ENCODE data around the gene RELL1. TPM values are rescaled to one million over a fixed set of nuclear protein-coding genes. Genes with fewer than 3 reads are reported as not detected.

Gene RELL1
- polyA plus RNA-seq, 1 donor from 2014 or later, result 0.47 TPM

- no peaks in the 10 kb centered on the region for H3K9me2 ChIP-seq (ENCODE audit: insufficient read depth, low read length)
- no peak overlapping the region for H3K27ac ChIP-seq (ENCODE audit: low read length)
- H3K36me3 ChIP-seq (ENCODE audit: insufficient read depth, low read length), result no peaks in the 10 kb centered on the region
- no peaks in the 10 kb centered on the region for H3K9me3 ChIP-seq (ENCODE audit: low read length)
- H3F3A ChIP-seq (ENCODE audit: insufficient read depth, low read length, poor library complexity, severe bottlenecking), result no peaks in the 10 kb centered on the region
- H2AFZ ChIP-seq (ENCODE audit: low read depth, low read length), result no peak overlapping the region
- H3K9ac ChIP-seq (ENCODE audit: low read length), result no peak overlapping the region
- H3K79me2 ChIP-seq (replicated peaks; ENCODE audit: insufficient read depth, low read length), result no peaks in the 10 kb centered on the region
- H3K4me2 ChIP-seq (ENCODE audit: low read length), result no peak overlapping the region
- H4K20me1 ChIP-seq (ENCODE audit: insufficient read depth), result no peaks in the 10 kb centered on the region
- H3K4me3 ChIP-seq (ENCODE audit: low read length), result no peak overlapping the region
- no peaks in the 10 kb centered on the region for H3K27me3 ChIP-seq (ENCODE audit: insufficient read depth, low read depth, low read length)
- TF ChIP-seq, protein P1, sequence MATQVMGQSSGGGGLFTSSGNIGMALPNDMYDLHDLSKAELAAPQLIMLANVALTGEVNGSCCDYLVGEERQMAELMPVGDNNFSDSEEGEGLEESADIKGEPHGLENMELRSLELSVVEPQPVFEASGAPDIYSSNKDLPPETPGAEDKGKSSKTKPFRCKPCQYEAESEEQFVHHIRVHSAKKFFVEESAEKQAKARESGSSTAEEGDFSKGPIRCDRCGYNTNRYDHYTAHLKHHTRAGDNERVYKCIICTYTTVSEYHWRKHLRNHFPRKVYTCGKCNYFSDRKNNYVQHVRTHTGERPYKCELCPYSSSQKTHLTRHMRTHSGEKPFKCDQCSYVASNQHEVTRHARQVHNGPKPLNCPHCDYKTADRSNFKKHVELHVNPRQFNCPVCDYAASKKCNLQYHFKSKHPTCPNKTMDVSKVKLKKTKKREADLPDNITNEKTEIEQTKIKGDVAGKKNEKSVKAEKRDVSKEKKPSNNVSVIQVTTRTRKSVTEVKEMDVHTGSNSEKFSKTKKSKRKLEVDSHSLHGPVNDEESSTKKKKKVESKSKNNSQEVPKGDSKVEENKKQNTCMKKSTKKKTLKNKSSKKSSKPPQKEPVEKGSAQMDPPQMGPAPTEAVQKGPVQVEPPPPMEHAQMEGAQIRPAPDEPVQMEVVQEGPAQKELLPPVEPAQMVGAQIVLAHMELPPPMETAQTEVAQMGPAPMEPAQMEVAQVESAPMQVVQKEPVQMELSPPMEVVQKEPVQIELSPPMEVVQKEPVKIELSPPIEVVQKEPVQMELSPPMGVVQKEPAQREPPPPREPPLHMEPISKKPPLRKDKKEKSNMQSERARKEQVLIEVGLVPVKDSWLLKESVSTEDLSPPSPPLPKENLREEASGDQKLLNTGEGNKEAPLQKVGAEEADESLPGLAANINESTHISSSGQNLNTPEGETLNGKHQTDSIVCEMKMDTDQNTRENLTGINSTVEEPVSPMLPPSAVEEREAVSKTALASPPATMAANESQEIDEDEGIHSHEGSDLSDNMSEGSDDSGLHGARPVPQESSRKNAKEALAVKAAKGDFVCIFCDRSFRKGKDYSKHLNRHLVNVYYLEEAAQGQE (IDR thresholded peaks at IDR 0.05; ENCODE audit: borderline replicate concordance), result no peak
- TF ChIP-seq, protein P2, sequence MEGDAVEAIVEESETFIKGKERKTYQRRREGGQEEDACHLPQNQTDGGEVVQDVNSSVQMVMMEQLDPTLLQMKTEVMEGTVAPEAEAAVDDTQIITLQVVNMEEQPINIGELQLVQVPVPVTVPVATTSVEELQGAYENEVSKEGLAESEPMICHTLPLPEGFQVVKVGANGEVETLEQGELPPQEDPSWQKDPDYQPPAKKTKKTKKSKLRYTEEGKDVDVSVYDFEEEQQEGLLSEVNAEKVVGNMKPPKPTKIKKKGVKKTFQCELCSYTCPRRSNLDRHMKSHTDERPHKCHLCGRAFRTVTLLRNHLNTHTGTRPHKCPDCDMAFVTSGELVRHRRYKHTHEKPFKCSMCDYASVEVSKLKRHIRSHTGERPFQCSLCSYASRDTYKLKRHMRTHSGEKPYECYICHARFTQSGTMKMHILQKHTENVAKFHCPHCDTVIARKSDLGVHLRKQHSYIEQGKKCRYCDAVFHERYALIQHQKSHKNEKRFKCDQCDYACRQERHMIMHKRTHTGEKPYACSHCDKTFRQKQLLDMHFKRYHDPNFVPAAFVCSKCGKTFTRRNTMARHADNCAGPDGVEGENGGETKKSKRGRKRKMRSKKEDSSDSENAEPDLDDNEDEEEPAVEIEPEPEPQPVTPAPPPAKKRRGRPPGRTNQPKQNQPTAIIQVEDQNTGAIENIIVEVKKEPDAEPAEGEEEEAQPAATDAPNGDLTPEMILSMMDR (IDR thresholded peaks at IDR 0.05; ENCODE audit: poor library complexity, severe bottlenecking), result no peak
- TF ChIP-seq POLR2AphosphoS5 (IDR thresholded peaks at IDR 0.05), result no peak
- TF ChIP-seq TAF1 (IDR thresholded peaks at IDR 0.05; ENCODE audit: low read depth), result no peak
- no peak for TF ChIP-seq MXI1 (conservative IDR thresholded peaks at IDR 0.05; ENCODE audit: poor library complexity, severe bottlenecking)
- no peak for TF ChIP-seq EZH2 (IDR thresholded peaks at IDR 0.05; ENCODE audit: borderline replicate concordance, insufficient read depth, low read length, poor library complexity, severe bottlenecking)
- TF ChIP-seq EP300 (conservative IDR thresholded peaks at IDR 0.05; ENCODE audit: poor library complexity, severe bottlenecking), result no peak
- no peak for TF ChIP-seq RAD21 (conservative IDR thresholded peaks at IDR 0.05)
These were observed 44.0 kb downstream of the RELL1 start for GRCh38 chr4:37641886-37642849.

- TF ChIP-seq, protein P2 (IDR thresholded peaks at IDR 0.05; ENCODE audit: poor library complexity, severe bottlenecking), result no peak
- TF ChIP-seq EP300 (conservative IDR thresholded peaks at IDR 0.05; ENCODE audit: poor library complexity, severe bottlenecking), result no peak
- Histone ChIP-seq H3K9me2 (ENCODE audit: insufficient read depth, low read length) (no peaks in the 10 kb centered on the region), H3K36me3 (ENCODE audit: insufficient read depth, low read length) (no peaks in the 10 kb centered on the region), H3F3A (ENCODE audit: insufficient read depth, low read length, poor library complexity, severe bottlenecking) (no peaks in the 10 kb centered on the region), H4K20me1 (ENCODE audit: insufficient read depth) (no peaks in the 10 kb centered on the region), H3K9ac (ENCODE audit: low read length) (no peak overlapping the region), H2AFZ (ENCODE audit: low read depth, low read length) (no peak overlapping the region), H3K79me2 (replicated peaks; ENCODE audit: insufficient read depth, low read length) (no peaks in the 10 kb centered on the region), H3K4me2 (ENCODE audit: low read length) (no peak overlapping the region), H3K4me3 (ENCODE audit: low read length) (no peak overlapping the region), H3K27me3 (ENCODE audit: insufficient read depth, low read depth, low read length) (no peaks in the 10 kb centered on the region), H3K9me3 (ENCODE audit: low read length) (no peaks in the 10 kb centered on the region), H3K27ac (ENCODE audit: low read length) (no peak overlapping the region)
These were observed 44.8 kb downstream of the RELL1 start for GRCh38 chr4:37641352-37641751.

Data from neural cell (in vitro differentiated cells).